K562 treated with DMSO at 1 percent for 48 hours (cell line): Measurements from ENCODE around the gene LYPD5. TPM values are rescaled to one million over a fixed set of nuclear protein-coding genes. Genes with fewer than 3 reads are reported as not detected.

Source experiments
- total RNA-seq: library from RNA; unstranded; fragments of 300-600 nt; gene quantifications from 2 replicates; pipeline ENCODE4 v1.2.3, GENCODE V29; 2022; ENCODE audit warnings: low replicate concordance; ENCODE audit errors: extremely low read depth

Gene LYPD5, protein sequence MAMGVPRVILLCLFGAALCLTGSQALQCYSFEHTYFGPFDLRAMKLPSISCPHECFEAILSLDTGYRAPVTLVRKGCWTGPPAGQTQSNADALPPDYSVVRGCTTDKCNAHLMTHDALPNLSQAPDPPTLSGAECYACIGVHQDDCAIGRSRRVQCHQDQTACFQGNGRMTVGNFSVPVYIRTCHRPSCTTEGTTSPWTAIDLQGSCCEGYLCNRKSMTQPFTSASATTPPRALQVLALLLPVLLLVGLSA
- total RNA-seq = not detected in 2 replicates

DNA sequence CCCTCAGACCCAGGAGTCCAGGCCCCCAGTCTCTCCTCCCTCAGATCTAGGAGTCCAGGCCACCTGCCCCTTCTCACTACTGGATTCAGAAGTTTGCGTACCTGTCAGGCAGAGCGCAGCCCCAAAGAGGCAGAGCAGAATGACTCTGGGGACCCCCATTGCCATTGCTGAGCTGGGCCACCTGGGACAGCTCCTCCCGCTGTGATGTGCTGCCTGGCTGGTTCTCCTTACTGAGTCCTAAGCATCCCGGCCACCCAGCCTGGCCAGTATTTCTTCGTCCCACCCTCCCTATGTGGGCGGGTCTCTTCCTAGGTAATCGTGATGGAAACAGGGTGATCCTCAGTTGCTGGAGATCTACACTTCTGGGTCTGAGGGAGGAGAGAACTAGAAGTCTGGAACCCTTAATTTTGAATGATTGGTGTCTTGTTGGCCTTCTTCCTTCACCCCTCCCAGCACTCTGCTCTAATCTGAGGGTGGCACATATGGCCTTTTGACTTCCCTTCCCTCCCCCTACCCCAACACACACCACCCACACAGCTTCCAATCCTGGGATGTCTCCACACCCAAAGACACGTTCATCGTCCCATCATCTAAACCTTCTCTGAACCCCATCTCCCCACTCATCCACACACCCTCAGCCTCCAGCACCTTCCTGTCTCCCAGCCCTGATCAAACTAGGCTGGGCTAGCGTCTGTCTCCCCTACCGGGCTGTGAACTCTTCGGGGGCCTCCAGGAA, at the start of gene LYPD5:
Gene LYPD5 (minus strand): TSS at position 232 of the 736 bp plus-strand sequence. CDS start 67 bp downstream, at position 165.

DNA sequence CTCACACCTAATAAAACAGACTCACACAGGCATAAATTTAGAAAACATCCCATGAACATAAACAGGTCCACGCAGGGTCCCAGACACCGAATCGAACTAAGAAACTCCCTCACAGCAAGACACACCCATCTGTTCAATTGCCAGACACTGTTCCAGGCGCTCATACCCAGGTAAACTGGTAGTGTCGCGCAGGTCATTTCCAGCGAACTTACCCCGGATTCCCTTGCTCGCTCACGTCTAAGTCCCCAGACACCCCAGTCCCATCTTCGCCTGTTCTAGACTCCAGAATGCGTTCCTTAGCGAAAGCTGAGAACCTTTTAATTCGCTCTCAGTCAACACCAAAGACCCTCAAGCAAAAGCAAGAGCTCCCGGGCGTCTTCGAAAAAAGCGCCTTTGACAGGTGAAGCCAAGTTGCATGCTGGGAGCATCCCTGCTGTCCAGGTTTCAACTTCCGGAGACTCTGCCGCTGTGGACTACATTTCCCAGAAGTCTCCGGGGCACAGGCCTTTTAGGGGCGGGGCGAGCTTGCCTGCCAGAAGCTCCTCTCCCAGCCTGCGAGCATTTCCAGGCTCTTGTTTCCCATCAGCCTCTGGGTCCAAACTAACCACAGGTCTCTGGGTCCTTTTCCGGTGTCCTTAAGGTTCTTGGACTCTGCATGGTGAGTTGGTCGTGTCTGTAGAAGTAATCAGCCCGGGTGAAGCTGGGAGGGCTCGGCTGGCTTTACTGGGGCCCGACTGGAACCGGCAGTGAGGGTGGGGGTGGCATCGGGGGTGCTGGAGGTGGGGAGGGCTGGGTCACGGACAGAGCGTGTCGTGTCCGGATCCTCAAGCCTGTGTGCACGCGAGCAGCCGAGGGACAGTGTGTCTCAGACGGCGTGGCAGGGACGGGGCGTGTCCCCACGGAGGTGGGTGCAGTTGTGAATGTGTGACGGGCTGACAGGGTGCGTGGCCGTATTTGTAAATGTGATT, 24.8 kb upstream of the LYPD5 start, which contains the start of gene ZNF283:
Gene ZNF283 (plus strand): TSS at position 535 of the 968 bp plus-strand sequence. CDS start 6,184 bp downstream, outside the sequence.

DNA sequence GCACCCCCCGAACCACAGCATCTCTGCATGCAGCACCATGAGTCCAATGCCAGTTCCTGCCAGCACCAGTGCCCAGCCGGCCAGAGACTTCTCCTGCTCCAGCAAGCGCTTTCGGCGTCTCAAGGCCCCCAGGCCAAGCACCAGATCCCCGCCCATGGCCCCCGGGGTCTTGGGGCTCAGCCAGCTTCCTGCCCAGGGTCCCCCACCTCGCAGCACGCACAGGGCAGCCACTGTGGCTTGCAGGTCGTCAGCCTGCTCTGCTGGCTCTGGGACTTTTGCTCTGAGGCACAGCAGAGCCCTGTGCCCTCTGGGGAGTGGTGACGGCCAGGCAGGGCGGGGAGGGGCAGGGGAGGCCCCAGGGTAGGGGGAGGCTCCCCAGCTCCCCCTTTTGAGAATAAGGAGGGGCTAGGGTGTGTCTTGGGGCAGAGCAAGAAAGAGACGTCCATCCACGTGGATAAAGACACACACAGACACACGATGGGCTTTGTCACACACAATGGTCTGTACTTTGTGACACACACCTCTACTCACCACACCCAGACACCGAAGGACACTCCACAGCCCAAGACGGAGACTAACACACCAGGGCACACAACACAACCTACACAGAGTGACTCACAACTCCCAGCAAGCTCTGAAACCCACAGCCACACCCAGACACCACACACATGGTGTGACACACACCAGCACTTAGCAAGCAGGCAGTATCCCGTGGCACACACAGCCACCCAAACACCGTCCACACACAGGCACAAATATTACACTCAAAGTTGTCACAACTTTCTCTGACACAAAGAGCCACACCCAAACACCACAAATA, 21.3 kb downstream of the LYPD5 start, which contains the start of gene KCNN4:
Gene KCNN4 (minus strand): TSS at position 268 of the 820 bp plus-strand sequence. CDS start 112 bp downstream, at position 156.

DNA sequence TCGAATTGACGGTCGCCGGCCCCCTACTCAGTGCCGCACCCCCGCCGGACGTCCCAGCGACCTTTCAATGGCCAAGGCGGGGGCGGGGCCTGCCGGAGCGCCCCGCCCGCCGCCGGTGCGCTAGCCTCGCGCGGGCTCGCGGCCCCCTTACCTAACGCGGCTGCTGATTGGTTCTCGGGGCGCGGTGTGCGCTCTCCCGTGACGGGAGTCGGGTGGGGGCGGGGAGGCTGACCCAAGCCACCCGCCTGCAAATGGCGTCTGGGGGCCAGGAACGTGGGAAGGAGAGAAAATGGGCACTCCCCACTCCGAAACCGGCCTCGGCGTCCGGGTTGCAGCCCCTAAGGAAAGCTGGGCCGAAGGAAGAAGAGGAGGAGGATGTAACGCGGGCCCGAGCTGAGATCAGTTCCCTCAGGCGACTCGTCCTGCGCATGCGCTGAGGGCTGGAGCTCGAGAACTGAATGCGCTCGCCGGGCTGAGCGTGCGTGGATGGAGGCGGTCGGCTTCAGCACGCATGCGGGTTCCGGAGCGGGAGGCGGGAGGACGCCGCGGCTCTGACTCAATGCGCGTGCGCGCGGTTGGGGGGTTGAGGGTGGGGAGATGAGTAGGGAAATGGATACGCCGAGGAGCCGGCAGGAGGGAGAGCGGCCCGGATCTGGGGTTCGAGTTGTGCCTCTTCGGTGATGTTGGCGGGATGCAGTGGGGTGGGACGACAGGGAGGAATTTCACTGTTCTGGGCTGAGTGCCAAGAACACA, 47.6 kb downstream of the LYPD5 start, which contains the start of gene SMG9:
Gene SMG9 (minus strand): TSS at position 460 of the 753 bp plus-strand sequence. CDS start 4,221 bp downstream, outside the sequence.

Other genes with a start within 250 kb of the LYPD5 start
- not detected in 2 replicates for gene XRCC1, start 226.9 kb downstream of the LYPD5 start, total RNA-seq
- not detected in 2 replicates for gene PINLYP, start 226.6 kb downstream of the LYPD5 start, total RNA-seq
- not detected in 2 replicates for gene IRGQ, start 206.3 kb downstream of the LYPD5 start, total RNA-seq
- gene ZNF576, start 205.9 kb downstream of the LYPD5 start, total RNA-seq = not detected in 2 replicates
- gene SRRM5, start 190.4 kb downstream of the LYPD5 start, total RNA-seq = not detected in 2 replicates
- not detected in 2 replicates for gene ZNF428, start 182.8 kb downstream of the LYPD5 start, total RNA-seq
- gene CADM4, start 162.6 kb downstream of the LYPD5 start, total RNA-seq = not detected in 2 replicates
- not detected in 2 replicates for gene PLAUR, start 132.3 kb downstream of the LYPD5 start, total RNA-seq
- not detected in 2 replicates for gene IRGC, start 86.4 kb downstream of the LYPD5 start, total RNA-seq
- not detected in 2 replicates for gene SMG9, start 47.5 kb downstream of the LYPD5 start, total RNA-seq
- gene KCNN4, start 21.5 kb downstream of the LYPD5 start, total RNA-seq = not detected in 2 replicates
- not detected in 2 replicates for gene ZNF283, start 24.9 kb upstream of the LYPD5 start, total RNA-seq
- gene ZNF404, start 81.5 kb upstream of the LYPD5 start, total RNA-seq = not detected in 2 replicates
- not detected in 2 replicates for gene ZNF45, start 132.8 kb upstream of the LYPD5 start, total RNA-seq
- gene ZNF221, start 148.8 kb upstream of the LYPD5 start, total RNA-seq = not detected in 2 replicates
- not detected in 2 replicates for gene ZNF155, start 181.7 kb upstream of the LYPD5 start, total RNA-seq
- not detected in 2 replicates for gene ZNF230, start 200.5 kb upstream of the LYPD5 start, total RNA-seq
- not detected in 2 replicates for gene ZNF222, start 222.9 kb upstream of the LYPD5 start, total RNA-seq
- not detected in 2 replicates for gene ZNF223, start 249.6 kb upstream of the LYPD5 start, total RNA-seq